Upper lobe of right lung (tissue), 1 donor: ENCODE measurements around the gene TOP1. TPM values are rescaled to one million over a fixed set of nuclear protein-coding genes. Genes with fewer than 3 reads are reported as not detected.
A peak's percentile ranks its signal among the peaks of the same experiment; 100 is the strongest.

Experiments
- ATAC-seq: fragments of 200-7000 bp; cut with Tn5 transposase; one replicate; pipeline ENCODE4 v1.9.1; 2020; ENCODE audit warnings: mild to moderate bottlenecking, moderate library complexity
- DNase-seq: peaks from one replicate; pipeline ENCODE4 v3.0.0-alpha.2; 2020
- H3K27ac ChIP-seq: fragments of 200-600 bp; one replicate; pipeline ENCODE4 v1.8.0; 2022
- H3K27me3 ChIP-seq: fragments of 200-600 bp; one replicate; pipeline ENCODE4 v1.8.0; 2022; ENCODE audit warnings: mild to moderate bottlenecking
- H3K36me3 ChIP-seq: fragments of 200-600 bp; one replicate; pipeline ENCODE4 v1.8.0; 2022
- H3K4me1 ChIP-seq: fragments of 200-600 bp; one replicate; pipeline ENCODE4 v1.8.0; 2022
- H3K4me3 ChIP-seq: fragments of 200-600 bp; one replicate; pipeline ENCODE4 v1.8.0; 2022; ENCODE audit warnings: mild to moderate bottlenecking
- H3K9me3 ChIP-seq: fragments of 200-600 bp; one replicate; pipeline ENCODE4 v1.8.0; 2022
- CTCF ChIP-seq: fragments of 200-600 bp; IDR thresholded peaks from one replicate; pipeline ENCODE4 v1.8.0; 2022; ENCODE audit warnings: antibody characterized with exemption
- intact Hi-C: fragments of 100-400 bp; cut with DNase I; formaldehyde crosslinking; loops from one replicate; pipeline ENCODE4 v1.11.0; 2022
- long read RNA-seq: library from polyadenylated mRNA; unstranded; transcript quantifications from one replicate; pipeline ENCODE4 v2.0.0, GENCODE V29; 2021
- total RNA-seq: library from RNA; stranded (reverse); fragmentation: NEBNext Ultra II Directional; extraction: Animal tissue kit (Norgen Biotek cat#: 25700); gene quantifications from one replicate; pipeline ENCODE4 v1.2.1, GENCODE V29; 2021
- donor health status: DM: no; HTN: yes; CAD: no; lungs with severe emphysema.

The TOP1 gene
- 67.6 TPM for total RNA-seq
- long read RNA-seq, transcript TOP1-201 (21 exons, 3,738 nt): major isoform, 49 of 63 reads
- long read RNA-seq, partial matches to known transcripts: 9 of 63 reads
- long read RNA-seq, other reads (novel, unspliced or antisense): 5 of 63 reads

GRCh38 chr20:41028359-41029149 is at the start of gene TOP1:
Gene TOP1 (plus strand): TSS chr20:41028822. CDS start chr20:41029068, 246 bp downstream.
- DNase-seq: peak; percentile 100
- intact Hi-C loops: no loop called here

GRCh38 chr20:40979247-40979646 is 49.4 kb upstream of the TOP1 start:
- ATAC-seq (no peak), DNase-seq (no peak)
- H3K36me3 ChIP-seq: no peaks in the 10 kb centered on the region
- no peaks in the 10 kb centered on the region for H3K27me3 ChIP-seq
- H3K27ac ChIP-seq: no peak overlapping the region
- no peaks in the 10 kb centered on the region for H3K4me1 ChIP-seq
- H3K4me3 ChIP-seq: no peak overlapping the region
- intact Hi-C loops: no loop called here
- no peak for TF ChIP-seq CTCF
- H3K9me3 ChIP-seq: no peaks in the 10 kb centered on the region

More at GRCh38 chr20:41028359-41029149, at the start of gene TOP1:
- Histone ChIP-seq H3K27ac (peak within 1 kb of the TSS; percentile 98), H3K4me3 (peak within 1 kb of the TSS; percentile 94), H3K4me1 (peaks cover 30% of the 10 kb centered on the region), H3K36me3 (no peaks in the 10 kb centered on the region), H3K9me3 (no peaks in the 10 kb centered on the region), H3K27me3 (no peaks in the 10 kb centered on the region)
- no peak for TF ChIP-seq CTCF
- ATAC-seq: peak; percentile 98

GRCh38 chr20:40980106-40980827 is 48.4 kb upstream of the TOP1 start:
- TF ChIP-seq CTCF: no peak
- intact Hi-C loops: no loop called here
- Histone ChIP-seq H3K36me3 (no peaks in the 10 kb centered on the region), H3K27me3 (no peaks in the 10 kb centered on the region), H3K9me3 (no peaks in the 10 kb centered on the region), H3K4me1 (no peaks in the 10 kb centered on the region), H3K27ac (no peak overlapping the region), H3K4me3 (no peak overlapping the region)
- DNase-seq (no peak), ATAC-seq (no peak)

GRCh38 chr20:40980828-40981310 is 47.8 kb upstream of the TOP1 start:
- DNase-seq: no peak
- H3K36me3 ChIP-seq: no peaks in the 10 kb centered on the region
- no peak overlapping the region for H3K27ac ChIP-seq
- H3K4me1 ChIP-seq: no peaks in the 10 kb centered on the region
- intact Hi-C loops: no loop called here
- H3K4me3 ChIP-seq: no peak overlapping the region
- H3K27me3 ChIP-seq: no peaks in the 10 kb centered on the region
- no peaks in the 10 kb centered on the region for H3K9me3 ChIP-seq
- no peak for ATAC-seq
- no peak for TF ChIP-seq CTCF

- intact Hi-C loops: no loop called here
- TF ChIP-seq CTCF: no peak
- no peak overlapping the region for H3K4me3 ChIP-seq
- no peaks in the 10 kb centered on the region for H3K27me3 ChIP-seq
- no peak overlapping the region for H3K27ac ChIP-seq
- no peaks in the 10 kb centered on the region for H3K9me3 ChIP-seq
- no peak for DNase-seq
- H3K4me1 ChIP-seq: no peaks in the 10 kb centered on the region
- H3K36me3 ChIP-seq: no peaks in the 10 kb centered on the region
- ATAC-seq: no peak
Observed at GRCh38 chr20:40982415-40983145, 46.0 kb upstream of the TOP1 start.
